Parathyroid adenoma (tissue), 2 donors: ENCODE data around the gene CORIN.

Experiments
- H2AFZ ChIP-seq: fragments of 300-600 bp; sonication (generic); one replicate; pipeline ENCODE4 v1.7.0; 2017; ENCODE audit warnings: antibody characterized with exemption, mild to moderate bottlenecking
- H3K27ac ChIP-seq: fragments of 300-600 bp; sonication (generic); one replicate; pipeline ENCODE4 v1.7.0; 2017
- H3K27me3 ChIP-seq: fragments of 300-600 bp; sonication (generic); one replicate; pipeline ENCODE4 v1.7.0; 2017; ENCODE audit warnings: low read length; ENCODE audit not compliant: control insufficient read depth, insufficient read depth
- H3K36me3 ChIP-seq: fragments of 300-600 bp; sonication (generic); one replicate; pipeline ENCODE4 v1.7.0; 2017; ENCODE audit warnings: low read length; ENCODE audit not compliant: control insufficient read depth, insufficient read depth
- H3K4me1 ChIP-seq: fragments of 300-600 bp; sonication (generic); one replicate; pipeline ENCODE4 v1.7.0; 2017; ENCODE audit warnings: control low read depth
- H3K4me2 ChIP-seq: fragments of 300-600 bp; sonication (generic); one replicate; pipeline ENCODE4 v1.7.0; 2017; ENCODE audit warnings: low read length
- H3K4me3 ChIP-seq: fragments of 300-600 bp; sonication (generic); one replicate; pipeline ENCODE4 v1.7.0; 2017; ENCODE audit warnings: low read depth, low read length
- H3K79me2 ChIP-seq: fragments of 300-600 bp; sonication (generic); one replicate; pipeline ENCODE4 v1.7.0; 2017; ENCODE audit warnings: control low read depth
- H3K9ac ChIP-seq: fragments of 300-600 bp; sonication (generic); one replicate; pipeline ENCODE4 v1.7.0; 2017; ENCODE audit warnings: mild to moderate bottlenecking
- H3K9me3 ChIP-seq: fragments of 300-600 bp; sonication (generic); one replicate; pipeline ENCODE4 v1.7.0; 2017; ENCODE audit warnings: low read length; ENCODE audit not compliant: control insufficient read depth
- CTCF ChIP-seq: fragments of 300-600 bp; sonication (generic); IDR thresholded peaks from one replicate; pipeline ENCODE4 v1.7.0; 2017; ENCODE audit warnings: antibody characterized with exemption, mild to moderate bottlenecking
- donor health status: primary hyperparathyroidism.

CORIN gene

GRCh38 chr4:47647029-47647428 is 190.8 kb downstream of the CORIN start:
- H3K9ac ChIP-seq, result no peak overlapping the region
- no peak for TF ChIP-seq CTCF
- no peaks in the 10 kb centered on the region for H3K79me2 ChIP-seq
- H3K4me3 ChIP-seq, result no peak overlapping the region
- H3K4me1 ChIP-seq, result no peaks in the 10 kb centered on the region
- no peak overlapping the region for H3K27ac ChIP-seq
- H3K9me3 ChIP-seq, result no peaks in the 10 kb centered on the region
- no peak overlapping the region for H2AFZ ChIP-seq
- H3K27me3 ChIP-seq, result no peaks in the 10 kb centered on the region
- H3K4me2 ChIP-seq, result no peak overlapping the region
- H3K36me3 ChIP-seq, result no peaks in the 10 kb centered on the region

DNA sequence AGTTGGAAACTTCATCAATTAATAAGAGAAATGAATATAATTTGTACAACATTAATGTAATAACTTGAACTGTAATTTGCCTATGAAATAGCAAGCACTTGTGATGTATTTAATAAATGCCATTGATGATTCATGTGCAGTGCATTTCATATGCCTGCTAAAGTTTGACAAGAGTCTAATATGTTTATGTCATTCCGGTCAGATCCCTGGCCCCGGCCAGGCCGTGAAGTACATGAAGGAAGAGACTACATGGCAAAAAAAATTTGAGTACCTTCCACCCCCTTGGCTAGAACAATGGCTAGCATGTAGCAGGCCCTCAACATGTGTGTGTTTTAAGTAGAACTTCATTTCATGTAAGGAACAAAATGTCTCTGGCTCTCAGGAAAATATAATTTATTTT is 191.5 kb downstream of the CORIN start:
- H3K9ac ChIP-seq, result no peak overlapping the region
- no peak overlapping the region for H3K27ac ChIP-seq
- no peak overlapping the region for H3K4me3 ChIP-seq
- no peak overlapping the region for H2AFZ ChIP-seq
- no peaks in the 10 kb centered on the region for H3K27me3 ChIP-seq
- H3K36me3 ChIP-seq, result no peaks in the 10 kb centered on the region
- H3K79me2 ChIP-seq, result no peaks in the 10 kb centered on the region
- H3K4me1 ChIP-seq, result no peaks in the 10 kb centered on the region
- TF ChIP-seq CTCF, result no peak
- no peak overlapping the region for H3K4me2 ChIP-seq
- no peaks in the 10 kb centered on the region for H3K9me3 ChIP-seq

DNA sequence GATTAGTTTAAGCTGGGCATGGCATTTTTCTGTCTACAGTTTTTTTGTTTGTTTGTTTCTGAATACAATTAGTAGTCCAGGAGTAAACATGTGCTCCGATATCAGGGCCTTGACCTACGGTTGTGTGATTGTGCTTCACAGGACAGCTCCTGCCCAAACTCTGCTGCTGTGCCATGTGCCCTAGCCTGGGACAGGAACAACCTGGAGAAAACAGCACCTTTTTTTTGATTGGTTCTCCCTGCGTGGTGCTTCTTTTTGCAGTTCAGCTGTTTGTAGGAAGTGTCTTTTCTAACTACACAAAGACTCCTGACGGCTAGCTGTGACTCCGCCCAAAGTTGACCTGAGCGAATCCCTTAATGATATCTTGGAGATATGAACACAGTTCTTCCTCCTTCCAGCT is 194.0 kb downstream of the CORIN start:
- H3K36me3 ChIP-seq, result no peaks in the 10 kb centered on the region
- H3K9me3 ChIP-seq, result no peaks in the 10 kb centered on the region
- no peaks in the 10 kb centered on the region for H3K4me1 ChIP-seq
- H3K4me2 ChIP-seq, result no peak overlapping the region
- H3K4me3 ChIP-seq, result no peak overlapping the region
- TF ChIP-seq CTCF, result no peak
- H3K79me2 ChIP-seq, result no peaks in the 10 kb centered on the region
- H3K27me3 ChIP-seq, result no peaks in the 10 kb centered on the region
- H3K9ac ChIP-seq, result no peak overlapping the region
- H3K27ac ChIP-seq, result no peak overlapping the region
- H2AFZ ChIP-seq, result no peak overlapping the region

DNA sequence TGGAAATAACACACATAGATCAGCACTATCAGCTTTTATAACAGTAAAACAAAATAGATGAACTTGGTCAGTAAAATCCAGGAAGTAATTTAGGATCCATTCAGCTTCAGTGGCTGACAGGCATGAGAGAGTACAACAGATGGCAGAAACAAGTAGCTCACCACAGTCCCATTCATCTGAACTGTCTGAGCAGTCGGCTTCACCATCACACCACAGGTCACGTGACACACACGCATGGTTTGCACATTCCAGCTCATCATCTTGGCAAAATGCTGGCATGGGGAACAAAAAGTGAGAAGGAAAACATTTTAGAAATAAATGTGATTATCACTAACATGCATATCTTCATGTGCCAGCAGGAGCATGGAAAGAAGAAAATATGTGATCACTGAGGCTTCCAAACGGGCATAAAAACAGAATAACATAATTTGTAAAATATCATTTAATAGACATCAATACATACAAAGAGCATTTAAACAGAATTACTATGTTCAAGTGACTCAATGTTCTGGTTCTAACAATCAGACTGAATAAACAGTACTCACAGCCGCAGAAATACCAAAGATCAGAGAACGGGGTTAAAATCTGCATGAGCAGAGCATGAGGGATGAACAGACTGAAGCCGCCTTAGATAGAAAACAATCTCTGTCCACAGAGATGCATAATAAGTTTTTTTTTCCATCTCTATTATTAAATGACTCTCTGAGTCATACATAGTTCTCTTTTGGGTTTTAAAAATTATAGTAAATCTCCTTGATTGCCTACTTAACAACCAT is 194.7 kb downstream of the CORIN start:
- Histone ChIP-seq H3K27me3 (no peaks in the 10 kb centered on the region), H3K9me3 (no peaks in the 10 kb centered on the region), H3K4me2 (no peak overlapping the region), H3K9ac (no peak overlapping the region), H2AFZ (no peak overlapping the region), H3K79me2 (no peaks in the 10 kb centered on the region), H3K27ac (no peak overlapping the region), H3K4me1 (no peaks in the 10 kb centered on the region), H3K4me3 (no peak overlapping the region), H3K36me3 (no peaks in the 10 kb centered on the region)
- TF ChIP-seq CTCF, result no peak
